Forelimb muscle (tissue), 1 donor: ENCODE data around the gene GYS1. TPM values are rescaled to one million over a fixed set of nuclear protein-coding genes. Genes with fewer than 3 reads are reported as not detected.
"Not testable (repeated sequence)": the region's sequence is repeated elsewhere in the genome, so short reads cannot be mapped to it uniquely, and the experiment has no call there.

Source experiments
- DNase-seq: peaks from one replicate; pipeline ENCODE4 v3.0.0-alpha.2; 2013; ENCODE audit warnings: low read depth
- polyA plus RNA-seq: library from polyadenylated mRNA; unstranded; fragments of 120-200 nt; gene quantifications from one replicate; pipeline ENCODE4 v1.2.1, GENCODE V29; 2013; ENCODE audit not compliant: insufficient read length

GYS1 gene
- 89.0 TPM for polyA plus RNA-seq

GRCh38 chr19:48993175-48994034, at the start of gene GYS1, which contains the start of gene RUVBL2:
Gene GYS1, minus strand, starts transcription at chr19:48993309. Its CDS starts 197 bp downstream, at chr19:48993112.
Gene RUVBL2, plus strand, starts transcription at chr19:48993887. Its CDS starts 25 bp downstream, at chr19:48993912.
- peak; percentile 98 for DNase-seq

- not testable (repeated sequence) for DNase-seq
Measured at GRCh38 chr19:49042666-49043065, 49.6 kb upstream of the GYS1 start.

- DNase-seq: no peak
Measured at GRCh38 chr19:49042177-49042576, 49.1 kb upstream of the GYS1 start.

- not testable (repeated sequence) for DNase-seq
Measured at GRCh38 chr19:49039736-49040135, 46.6 kb upstream of the GYS1 start.

DNA sequence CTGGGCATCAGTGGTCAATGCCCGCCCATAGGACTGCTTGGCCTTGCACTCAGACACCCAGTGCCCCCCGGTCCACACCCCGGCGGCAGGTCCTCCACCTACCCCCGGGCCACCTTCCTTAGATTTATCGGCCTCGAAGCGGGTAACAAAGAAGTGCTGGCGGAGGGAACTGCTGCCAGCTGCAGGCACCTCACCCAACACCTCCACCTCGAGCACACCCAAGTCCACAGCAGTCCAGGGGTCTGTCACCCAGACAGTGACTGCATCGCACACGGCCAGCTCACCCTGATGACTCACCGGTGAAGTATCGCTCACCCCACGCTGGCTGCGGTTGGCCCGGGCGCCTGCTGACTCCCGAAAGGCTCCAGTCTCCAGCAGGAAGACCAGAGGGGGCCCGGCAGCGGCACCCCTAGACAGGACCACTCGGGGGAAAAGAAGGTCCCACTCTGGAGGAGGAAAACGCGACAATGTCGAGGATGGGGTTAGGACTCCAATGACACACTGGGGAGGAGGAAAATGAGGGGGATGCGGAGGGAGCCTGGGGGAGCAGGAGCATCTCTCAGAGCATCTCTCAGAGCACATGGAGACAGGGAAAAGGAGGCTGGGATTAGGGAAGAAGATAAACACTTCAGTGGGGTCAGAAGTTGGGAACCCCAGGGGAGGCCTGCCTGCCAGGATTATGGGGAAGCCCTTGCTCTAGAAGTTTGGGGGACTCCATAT, 45.6 kb upstream of the GYS1 start:
- not testable (repeated sequence) for DNase-seq

DNA sequence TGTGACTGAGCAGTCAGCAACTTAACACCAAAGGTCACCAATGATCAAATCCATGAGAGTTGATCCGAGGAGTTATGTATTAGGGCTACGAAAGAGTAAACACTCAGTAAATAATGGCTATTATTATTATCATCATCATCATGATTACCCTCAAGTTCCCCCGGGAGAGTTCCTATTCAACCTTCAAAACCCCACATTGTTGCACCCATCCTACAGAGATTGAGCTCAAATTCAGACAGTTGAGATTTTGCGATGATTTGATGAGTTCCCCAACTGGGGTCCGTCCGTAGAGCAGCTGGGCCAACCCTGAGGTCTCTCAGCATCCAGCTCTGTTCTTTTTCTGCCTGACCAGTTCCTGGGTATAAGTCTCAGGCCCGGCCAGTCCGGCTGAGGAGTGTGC, 45.0 kb upstream of the GYS1 start:
- DNase-seq: not testable (repeated sequence)

- not testable (repeated sequence) for DNase-seq
Measured at GRCh38 chr19:49036815-49037214, 43.7 kb upstream of the GYS1 start, which contains the start of gene CGB1. Gene CGB1, minus strand, starts transcription at chr19:49036895. Its CDS starts 184 bp downstream, at chr19:49036711.

DNA sequence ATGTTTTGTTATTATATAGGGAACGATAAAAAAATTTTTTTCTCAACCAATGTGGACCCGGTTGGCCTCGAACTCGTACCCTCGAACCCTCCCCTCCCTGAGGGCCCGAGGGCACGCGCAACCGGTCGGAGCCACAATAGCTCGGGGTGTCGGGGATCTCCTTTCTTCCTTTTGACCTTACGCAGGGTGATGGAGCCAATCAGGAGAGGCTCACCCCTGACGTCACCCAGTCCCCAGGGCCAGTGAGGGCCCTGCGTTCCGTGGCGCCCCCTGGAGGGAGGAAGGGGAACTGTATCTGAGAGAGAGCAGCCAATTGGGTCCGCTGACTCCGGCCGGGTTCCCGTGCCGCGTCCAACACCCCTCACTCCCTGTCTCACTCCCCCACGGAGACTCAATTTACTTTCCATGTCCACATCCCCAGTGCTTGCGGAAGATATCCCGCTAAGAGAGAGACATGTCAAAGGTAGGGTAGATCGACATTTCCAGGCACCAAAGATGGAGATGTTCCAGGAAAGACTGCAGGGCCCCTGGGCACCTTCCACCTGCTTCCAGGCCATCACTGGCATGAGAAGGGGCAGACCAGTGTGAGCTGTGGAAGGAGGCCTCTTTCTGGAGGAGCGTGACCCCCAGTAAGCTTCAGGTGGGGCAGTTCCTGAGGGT, 38.7 kb upstream of the GYS1 start, which contains the start of gene CGB2:
Gene CGB2, plus strand, starts transcription at position 249 of the 660 bp plus-strand sequence. Its CDS starts 206 bp downstream, at position 455.
- not testable (repeated sequence) for DNase-seq

DNA sequence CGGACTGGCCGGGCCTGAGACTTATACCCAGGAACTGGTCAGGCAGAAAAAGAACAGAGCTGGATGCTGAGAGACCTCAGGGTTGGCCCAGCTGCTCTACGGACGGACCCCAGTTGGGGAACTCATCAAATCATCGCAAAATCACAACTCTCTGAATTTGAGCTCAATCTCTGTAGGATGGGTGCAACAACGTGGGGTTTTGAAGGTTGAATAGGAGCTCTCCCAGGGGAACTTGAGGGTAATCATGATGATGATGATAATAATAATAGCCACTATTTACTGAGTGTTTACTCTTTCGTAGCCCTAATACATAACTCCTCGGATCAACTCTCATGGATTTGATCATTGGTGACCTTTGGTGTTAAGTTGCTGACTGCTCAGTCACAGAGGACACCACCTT, 37.2 kb upstream of the GYS1 start:
- not testable (repeated sequence) for DNase-seq

DNA sequence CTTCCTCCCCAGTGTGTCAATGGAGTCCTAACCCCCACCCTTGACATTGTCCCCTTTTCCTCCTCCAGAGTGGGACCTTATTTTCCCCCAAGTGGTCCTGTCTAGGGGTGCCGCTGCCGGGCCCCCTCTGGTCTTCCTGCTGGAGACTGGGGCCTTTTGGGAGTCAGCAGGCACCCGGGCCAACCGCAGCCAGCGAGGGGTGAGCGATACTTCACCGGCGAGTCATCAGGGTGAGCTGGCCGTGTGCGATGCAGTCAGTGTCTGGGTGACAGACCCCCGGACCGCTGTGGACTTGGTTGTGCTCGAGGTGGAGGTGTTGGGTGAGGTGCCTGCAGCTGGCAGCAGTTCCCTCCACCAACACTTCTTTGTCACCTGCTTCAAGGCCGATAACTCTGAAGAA, 36.6 kb upstream of the GYS1 start:
- not testable (repeated sequence) for DNase-seq

GRCh38 chr19:49028686-49029085, 35.6 kb upstream of the GYS1 start:
- not testable (repeated sequence) for DNase-seq

DNA sequence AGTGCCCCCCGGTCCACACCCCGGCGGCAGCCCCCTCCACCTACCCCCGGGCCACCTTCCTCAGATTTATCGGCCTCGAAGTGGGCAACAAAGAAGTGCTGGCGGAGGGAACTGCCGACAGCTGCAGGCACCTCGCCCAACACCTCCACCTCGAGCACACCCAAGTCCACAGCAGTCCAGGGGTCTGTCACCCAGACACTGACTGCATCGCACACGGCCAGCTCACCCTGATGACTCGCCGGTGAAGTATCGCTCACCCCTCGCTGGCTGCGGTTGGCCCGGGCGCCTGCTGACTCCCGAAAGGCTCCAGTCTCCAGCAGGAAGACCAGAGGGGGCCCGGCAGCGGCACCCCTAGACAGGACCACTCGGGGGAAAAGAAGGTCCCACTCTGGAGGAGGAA, 32.5 kb upstream of the GYS1 start:
- not testable (repeated sequence) for DNase-seq

- DNase-seq: not testable (repeated sequence)
Measured at GRCh38 chr19:49025088-49025487, 32.0 kb upstream of the GYS1 start.

DNA sequence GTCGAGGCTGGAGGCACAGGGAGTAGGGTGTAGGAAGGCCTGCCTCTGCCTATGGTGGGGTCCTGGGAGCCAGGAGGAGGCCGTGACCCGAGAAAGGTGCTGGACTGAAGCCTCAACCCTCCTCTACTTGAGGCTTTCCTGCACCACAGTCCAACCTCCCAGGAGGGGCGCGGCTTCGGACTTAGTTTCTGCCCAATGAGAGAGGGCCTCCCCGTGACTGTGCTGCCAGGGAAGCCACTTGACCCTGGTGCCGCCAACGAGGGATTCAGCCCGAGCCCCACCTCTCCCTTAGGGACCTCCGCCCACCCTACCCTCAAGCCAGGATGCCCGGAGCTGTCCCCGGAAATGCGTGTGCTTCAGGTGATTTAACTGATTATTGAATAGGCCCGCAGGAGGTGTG, 31.1 kb upstream of the GYS1 start, which contains the start of gene CGB3:
Gene CGB3, minus strand, starts transcription at position 101 of the 400 bp plus-strand sequence. CDS start 362 bp downstream, outside the sequence.
- not testable (repeated sequence) for DNase-seq

DNA sequence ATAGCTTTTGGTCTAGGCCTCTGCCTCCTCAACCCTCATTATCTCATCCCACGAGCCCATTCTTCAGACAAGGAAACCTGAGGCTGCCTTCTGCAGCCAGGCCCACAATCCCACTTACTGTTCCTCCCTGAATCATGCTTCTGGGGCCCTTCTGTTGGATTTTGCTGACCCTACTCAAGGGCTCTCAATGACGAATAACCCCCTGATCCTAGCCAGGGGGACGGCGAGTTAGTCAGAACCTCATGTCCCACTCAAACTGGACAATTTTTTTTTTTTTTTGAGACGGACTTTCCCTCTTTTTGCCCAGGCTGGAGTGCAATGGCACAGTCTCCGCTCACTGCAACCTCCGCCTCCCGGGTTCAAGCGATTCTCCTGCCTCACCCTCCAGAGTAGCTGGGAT, 29.0 kb upstream of the GYS1 start:
- DNase-seq: no peak

DNA sequence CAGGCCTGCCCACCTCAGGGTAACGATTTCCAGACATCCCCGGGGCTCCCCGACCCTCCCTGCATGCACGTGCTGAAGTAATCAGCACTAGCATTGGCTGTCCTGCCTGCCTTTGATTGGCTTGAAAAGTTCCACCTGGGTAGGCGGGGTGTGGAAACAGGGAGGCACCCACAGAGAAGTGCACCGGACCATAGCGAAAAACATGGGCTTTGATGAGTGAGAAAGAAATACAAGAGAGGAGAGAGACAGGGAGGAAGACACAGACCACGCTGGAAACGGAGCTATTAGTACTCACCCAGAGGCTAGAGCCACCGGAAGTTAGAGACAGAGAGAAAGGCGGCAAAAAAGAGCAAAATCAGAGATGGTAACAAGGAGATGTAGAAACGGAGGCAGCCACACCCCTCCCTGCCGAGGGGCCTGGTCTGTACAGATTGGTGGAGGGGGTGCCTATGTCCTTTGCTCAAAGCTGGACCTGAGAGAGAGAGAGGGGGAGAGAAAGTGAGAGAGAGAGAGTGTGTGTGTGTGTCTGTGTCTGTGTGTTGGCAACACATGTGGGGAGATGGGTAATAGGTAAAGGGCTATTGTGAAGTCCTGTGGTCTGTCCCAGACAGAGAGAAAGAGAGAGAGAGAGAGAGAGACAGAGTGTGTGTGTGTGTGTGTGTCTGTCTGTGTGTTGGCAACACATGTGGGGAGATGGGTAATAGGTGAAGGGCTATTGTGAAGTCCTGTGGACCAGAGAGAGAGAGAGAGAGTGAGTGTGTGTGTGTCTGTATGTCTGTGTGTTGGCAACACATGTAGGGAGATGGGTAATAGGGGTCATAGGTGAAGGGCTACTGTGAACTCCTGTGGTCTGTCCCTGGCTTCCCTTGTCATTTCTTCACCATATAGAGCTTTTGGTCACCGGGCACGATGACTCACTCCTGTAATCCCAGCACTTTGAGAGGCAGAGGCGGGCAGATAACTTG, 28.1 kb upstream of the GYS1 start:
- no peak for DNase-seq

DNA sequence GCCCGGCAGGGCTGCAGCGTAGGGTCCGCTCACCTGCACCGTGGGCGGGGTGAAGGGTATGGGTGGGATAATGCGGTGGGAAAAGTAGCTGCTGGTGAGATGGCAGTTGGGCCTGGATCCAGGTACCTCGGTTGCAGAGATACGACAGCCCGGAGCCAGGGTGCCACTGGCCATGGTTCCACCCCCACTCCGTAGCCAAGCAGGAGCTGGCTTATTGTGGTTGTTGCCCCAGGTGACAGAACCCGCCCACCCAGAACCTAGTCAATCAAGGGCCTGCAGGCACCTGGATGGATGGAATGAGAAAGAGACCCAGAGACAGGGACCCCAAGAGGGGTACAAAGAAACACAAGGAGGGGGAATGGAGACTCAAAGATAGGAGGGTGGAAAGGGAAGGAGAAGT, 27.2 kb upstream of the GYS1 start:
- DNase-seq: no peak

- no peak for DNase-seq
Measured at GRCh38 chr19:49019242-49019932, 26.3 kb upstream of the GYS1 start.

- DNase-seq: not testable (repeated sequence)
Measured at GRCh38 chr19:49018388-49019241, 25.5 kb upstream of the GYS1 start.
